Activated T-helper 17 cell treated with anti-CD3 and anti-CD28 coated beads, Interleukin-2, amount 50 U/mL, for 72 hours (primary cell): ENCODE results near the gene CDO1. TPM values are rescaled to one million over a fixed set of nuclear protein-coding genes. Genes with fewer than 3 reads are reported as not detected.
"Not testable (repeated sequence)": the region's sequence is repeated elsewhere in the genome, so short reads cannot be mapped to it uniquely, and the experiment has no call there.

Experiments
- ATAC-seq: fragments of 150-1000 bp; cut with Tn5 transposase; replicated peaks from 2 replicates; pipeline ENCODE4 v1.10.0; 2021; ENCODE audit warnings: mild to moderate bottlenecking, moderate library complexity
- H3K27ac Mint-ChIP-seq: one replicate; pipeline ENCODE4 v1.8.0; 2022; ENCODE audit warnings: mixed read lengths
- H3K27me3 Mint-ChIP-seq: one replicate; pipeline ENCODE4 v1.8.0; 2022; ENCODE audit warnings: mixed read lengths
- H3K36me3 Mint-ChIP-seq: one replicate; pipeline ENCODE4 v1.8.0; 2022; ENCODE audit warnings: low read depth, mild to moderate bottlenecking, mixed read lengths
- H3K4me1 Mint-ChIP-seq: one replicate; pipeline ENCODE4 v1.8.0; 2022; ENCODE audit warnings: mixed read lengths
- H3K4me3 Mint-ChIP-seq: one replicate; pipeline ENCODE4 v1.8.0; 2022; ENCODE audit warnings: mild to moderate bottlenecking, mixed read lengths
- H3K9me3 Mint-ChIP-seq: one replicate; pipeline ENCODE4 v1.8.0; 2022; ENCODE audit warnings: mixed read lengths
- total RNA-seq, 2 donors: library from RNA; stranded (reverse); gene quantifications; one replicate each; pipeline ENCODE4 v1.2.3, GENCODE V29; 2022

Gene CDO1
- total RNA-seq, 2 donors from 2014 or later, result not detected

DNA sequence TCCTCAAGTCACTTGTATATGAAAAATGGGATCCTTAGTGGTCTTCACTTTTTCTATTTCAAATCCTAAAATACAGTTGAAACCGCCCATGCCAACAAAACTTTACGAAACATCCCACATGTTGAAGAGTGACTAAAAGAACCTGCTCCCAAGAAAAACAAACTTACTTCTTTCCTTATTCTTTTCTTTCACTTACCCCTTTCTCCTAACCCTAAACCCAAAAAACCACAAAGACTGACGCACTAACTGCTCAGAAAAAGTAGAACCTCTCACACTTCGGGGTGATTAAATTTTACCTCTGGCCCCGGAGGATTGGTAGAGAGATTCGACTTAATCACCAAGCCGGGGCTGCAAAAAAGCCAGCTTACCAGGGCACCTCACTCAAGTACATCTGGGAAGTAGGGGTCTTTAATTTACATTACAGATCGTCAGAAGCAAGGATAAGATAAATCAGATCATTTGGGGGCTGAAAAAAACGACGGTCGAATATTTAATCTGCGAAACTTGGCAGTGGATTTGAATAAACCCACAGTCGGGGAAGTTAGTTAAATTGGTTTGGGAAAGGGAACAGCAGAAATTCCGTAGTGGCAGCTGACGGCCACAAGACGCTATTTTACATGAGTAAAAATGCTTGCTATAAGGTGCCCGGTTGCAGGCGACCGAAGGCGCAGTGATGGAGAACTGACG is 1.3 kb downstream of the CDO1 start:
- Mint-ChIP-seq H3K4me1 (peaks cover 5% of the 10 kb centered on the region), H3K27me3 (peaks cover 62% of the 10 kb centered on the region), H3K4me3 (peak overlapping the region; percentile 32), H3K36me3 (no peaks in the 10 kb centered on the region), H3K27ac (no peak overlapping the region), H3K9me3 (no peaks in the 10 kb centered on the region)
- no peak for ATAC-seq

DNA sequence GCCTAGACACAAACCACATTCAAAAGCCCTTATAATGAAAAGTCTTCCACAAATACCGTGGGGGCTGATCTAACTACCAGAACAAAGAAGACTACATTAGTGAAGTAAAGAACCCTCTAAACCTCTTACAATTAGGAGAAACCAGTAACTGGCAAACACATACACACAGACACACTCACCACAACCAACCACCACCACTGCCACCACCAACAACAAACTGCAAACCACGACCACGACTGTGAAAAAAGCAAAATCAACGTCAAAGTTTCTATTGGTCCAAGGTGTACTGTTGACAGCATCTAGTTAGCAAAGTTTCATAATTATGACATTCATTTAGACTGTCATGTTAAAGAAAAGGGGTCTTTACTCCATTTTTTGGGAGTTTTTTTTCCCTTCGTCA is 2.7 kb downstream of the CDO1 start:
- peaks cover 5% of the 10 kb centered on the region for H3K4me1 Mint-ChIP-seq
- H3K4me3 Mint-ChIP-seq, result no peak overlapping the region
- H3K36me3 Mint-ChIP-seq, result no peaks in the 10 kb centered on the region
- no peak overlapping the region for H3K27ac Mint-ChIP-seq
- no peak for ATAC-seq
- no peaks in the 10 kb centered on the region for H3K9me3 Mint-ChIP-seq
- H3K27me3 Mint-ChIP-seq, result peaks cover 58% of the 10 kb centered on the region

- H3K4me1 Mint-ChIP-seq, result peaks cover 7% of the 10 kb centered on the region
- H3K9me3 Mint-ChIP-seq, result no peaks in the 10 kb centered on the region
- H3K27me3 Mint-ChIP-seq, result peaks cover 47% of the 10 kb centered on the region
- ATAC-seq, result no peak
- H3K4me3 Mint-ChIP-seq, result no peak overlapping the region
- no peaks in the 10 kb centered on the region for H3K36me3 Mint-ChIP-seq
- no peak overlapping the region for H3K27ac Mint-ChIP-seq
Observed at GRCh38 chr5:115812372-115812771, 4.1 kb downstream of the CDO1 start.

DNA sequence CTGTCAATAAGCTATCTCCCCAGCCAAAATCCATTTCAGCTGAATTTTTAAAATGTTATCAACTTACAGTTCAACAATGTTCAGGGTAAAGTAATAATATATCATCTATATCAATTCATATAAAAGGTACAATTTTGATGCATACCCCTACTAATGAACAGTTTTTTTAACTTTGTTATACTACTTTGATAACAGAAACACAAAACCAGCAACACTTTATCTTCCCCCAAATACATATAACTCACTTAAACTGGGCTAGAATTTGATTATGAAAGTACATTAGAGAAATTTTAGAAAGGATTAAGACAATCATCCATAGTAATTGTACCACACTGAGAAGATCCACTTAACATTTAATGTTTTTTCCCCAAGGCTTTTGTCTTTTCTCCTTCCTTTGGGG is 5.1 kb downstream of the CDO1 start:
- H3K4me3 Mint-ChIP-seq, result no peak overlapping the region
- no peaks in the 10 kb centered on the region for H3K36me3 Mint-ChIP-seq
- no peak overlapping the region for H3K27ac Mint-ChIP-seq
- H3K4me1 Mint-ChIP-seq, result peaks cover 9% of the 10 kb centered on the region
- peaks cover 44% of the 10 kb centered on the region for H3K27me3 Mint-ChIP-seq
- no peak for ATAC-seq
- H3K9me3 Mint-ChIP-seq, result no peaks in the 10 kb centered on the region

GRCh38 chr5:115810761-115811160 is 5.7 kb downstream of the CDO1 start:
- H3K27ac Mint-ChIP-seq, result no peak overlapping the region
- no peak overlapping the region for H3K4me3 Mint-ChIP-seq
- no peaks in the 10 kb centered on the region for H3K36me3 Mint-ChIP-seq
- peaks cover 40% of the 10 kb centered on the region for H3K27me3 Mint-ChIP-seq
- ATAC-seq, result no peak
- peaks cover 9% of the 10 kb centered on the region for H3K4me1 Mint-ChIP-seq
- no peaks in the 10 kb centered on the region for H3K9me3 Mint-ChIP-seq

- Mint-ChIP-seq H3K36me3 (no peaks in the 10 kb centered on the region), H3K27me3 (peaks cover 34% of the 10 kb centered on the region), H3K4me3 (no peak overlapping the region), H3K9me3 (no peaks in the 10 kb centered on the region), H3K4me1 (peaks cover 4% of the 10 kb centered on the region), H3K27ac (no peak overlapping the region)
- peak; percentile 37 for ATAC-seq
Observed at GRCh38 chr5:115809946-115810345, 6.5 kb downstream of the CDO1 start.

DNA sequence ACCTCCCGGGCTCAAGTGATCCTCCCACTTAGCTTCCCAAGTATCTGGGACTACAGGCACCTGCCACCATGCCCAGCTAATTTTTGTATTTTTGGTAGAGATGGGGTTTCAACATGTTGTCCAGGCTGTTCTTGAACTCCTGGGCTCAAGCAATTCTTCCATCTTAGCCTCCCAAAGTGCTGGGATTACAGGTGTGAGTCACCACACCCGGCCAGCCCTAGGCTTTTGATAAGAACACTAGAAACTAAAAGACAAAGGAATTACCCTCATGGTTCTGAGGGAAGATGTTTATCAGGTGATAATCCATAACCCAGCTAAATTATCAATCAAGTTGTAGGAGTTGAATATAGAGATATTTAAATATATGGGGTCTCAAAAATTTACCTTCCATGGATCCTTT is 8.4 kb downstream of the CDO1 start:
- H3K27me3 Mint-ChIP-seq, result peaks cover 18% of the 10 kb centered on the region
- H3K9me3 Mint-ChIP-seq, H3K27ac Mint-ChIP-seq, H3K4me3 Mint-ChIP-seq, ATAC-seq, H3K4me1 Mint-ChIP-seq, H3K36me3 Mint-ChIP-seq: not testable (repeated sequence)

DNA sequence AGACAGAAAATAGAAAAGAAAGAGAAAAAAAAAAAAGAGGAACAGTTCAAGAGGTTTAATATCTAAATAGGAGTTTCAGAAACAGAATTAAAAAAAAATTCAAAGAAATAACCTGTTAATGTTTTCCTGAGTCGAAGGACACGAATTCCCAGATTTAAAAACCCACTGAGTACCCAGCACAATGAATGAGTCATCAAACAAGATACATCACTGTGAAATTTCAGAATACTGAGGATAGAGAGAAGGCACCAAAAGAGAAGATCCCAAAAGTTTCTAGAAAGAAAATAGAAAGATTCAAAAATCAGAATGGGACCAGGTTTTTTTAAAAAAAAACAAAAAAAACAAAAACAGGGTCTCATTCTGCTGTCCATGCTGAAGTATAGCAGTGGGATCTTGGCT is 8.8 kb downstream of the CDO1 start:
- no peak overlapping the region for H3K27ac Mint-ChIP-seq

GRCh38 chr5:115806986-115807653 is 9.3 kb downstream of the CDO1 start:
- Mint-ChIP-seq H3K4me1 (peaks cover 4% of the 10 kb centered on the region), H3K9me3 (no peaks in the 10 kb centered on the region), H3K27ac (no peak overlapping the region), H3K27me3 (peaks cover 15% of the 10 kb centered on the region), H3K4me3 (no peak overlapping the region), H3K36me3 (no peaks in the 10 kb centered on the region)
- no peak for ATAC-seq

More for the DNA sequence above, 8.8 kb downstream of the CDO1 start:
- no peak for ATAC-seq
- Mint-ChIP-seq H3K4me3 (no peak overlapping the region), H3K36me3 (no peaks in the 10 kb centered on the region), H3K4me1 (peaks cover 4% of the 10 kb centered on the region), H3K27me3 (peaks cover 15% of the 10 kb centered on the region), H3K9me3 (no peaks in the 10 kb centered on the region)

DNA sequence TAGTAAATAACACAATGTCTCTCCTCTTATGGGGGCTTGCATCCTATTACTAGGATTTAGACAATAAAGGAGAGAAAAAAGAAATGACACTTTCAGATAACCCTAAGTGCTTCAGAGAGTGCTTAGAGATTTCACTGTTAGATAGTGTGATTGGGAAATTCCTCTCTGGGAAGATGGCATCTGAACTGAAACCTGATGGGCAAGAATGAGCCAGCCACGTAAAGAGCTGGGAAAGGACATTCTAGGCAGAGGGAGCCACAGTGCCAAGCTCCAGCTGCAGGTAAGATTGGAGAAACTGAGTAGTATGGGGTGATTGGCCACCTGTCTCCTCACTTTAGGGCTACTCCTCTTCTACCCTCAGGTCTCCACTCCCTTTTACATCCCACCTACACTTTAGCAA is 14.5 kb downstream of the CDO1 start:
- Mint-ChIP-seq H3K27ac (no peak overlapping the region), H3K4me1 (no peaks in the 10 kb centered on the region), H3K4me3 (no peak overlapping the region), H3K36me3 (no peaks in the 10 kb centered on the region), H3K27me3 (no peaks in the 10 kb centered on the region), H3K9me3 (no peaks in the 10 kb centered on the region)
- no peak for ATAC-seq

DNA sequence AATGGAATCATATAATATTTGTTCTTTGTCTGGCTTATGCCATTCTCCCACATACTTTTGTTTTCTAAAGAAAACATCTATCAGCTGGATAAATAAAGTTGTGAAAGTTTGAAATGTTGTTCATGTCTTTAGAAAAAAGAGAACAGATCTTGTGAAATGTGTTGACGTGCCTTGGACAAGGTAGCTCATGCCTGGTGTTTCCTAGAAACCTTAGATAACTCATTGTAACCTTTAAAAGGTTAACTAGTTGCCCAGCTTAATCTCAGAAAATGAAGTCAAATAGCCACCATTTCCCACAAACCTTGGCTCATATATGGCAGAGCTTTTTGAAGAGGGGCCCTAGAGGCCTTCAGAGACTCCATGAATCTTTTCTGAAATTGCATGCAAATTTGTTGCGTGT is 15.3 kb downstream of the CDO1 start:
- Mint-ChIP-seq H3K9me3 (no peaks in the 10 kb centered on the region), H3K4me1 (no peaks in the 10 kb centered on the region), H3K36me3 (no peaks in the 10 kb centered on the region), H3K27me3 (peaks cover 4% of the 10 kb centered on the region), H3K27ac (no peak overlapping the region), H3K4me3 (no peak overlapping the region)
- ATAC-seq, result no peak

DNA sequence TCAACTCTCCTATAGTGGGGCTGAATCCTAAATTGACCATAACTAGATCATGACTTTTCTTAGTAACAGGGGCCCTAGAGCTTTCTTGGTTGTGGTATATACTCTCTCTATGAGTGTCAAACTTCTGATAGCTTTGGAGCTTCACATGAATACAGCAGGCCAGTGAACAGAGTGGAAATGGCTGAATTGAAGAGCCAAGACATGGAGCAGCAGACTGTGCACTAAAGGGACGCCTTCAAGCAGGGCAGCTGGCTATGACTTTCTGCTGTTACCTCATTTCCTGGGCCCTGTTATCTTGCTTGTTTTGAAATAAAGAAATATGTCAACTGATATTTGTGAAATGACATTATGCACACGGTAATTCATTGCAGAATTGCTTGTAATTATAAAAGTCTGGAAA is 16.4 kb downstream of the CDO1 start:
- ATAC-seq, result peak; percentile 2
- Mint-ChIP-seq H3K36me3 (no peaks in the 10 kb centered on the region), H3K4me1 (no peaks in the 10 kb centered on the region), H3K4me3 (no peak overlapping the region), H3K9me3 (no peaks in the 10 kb centered on the region), H3K27me3 (peaks cover 4% of the 10 kb centered on the region), H3K27ac (no peak overlapping the region)

DNA sequence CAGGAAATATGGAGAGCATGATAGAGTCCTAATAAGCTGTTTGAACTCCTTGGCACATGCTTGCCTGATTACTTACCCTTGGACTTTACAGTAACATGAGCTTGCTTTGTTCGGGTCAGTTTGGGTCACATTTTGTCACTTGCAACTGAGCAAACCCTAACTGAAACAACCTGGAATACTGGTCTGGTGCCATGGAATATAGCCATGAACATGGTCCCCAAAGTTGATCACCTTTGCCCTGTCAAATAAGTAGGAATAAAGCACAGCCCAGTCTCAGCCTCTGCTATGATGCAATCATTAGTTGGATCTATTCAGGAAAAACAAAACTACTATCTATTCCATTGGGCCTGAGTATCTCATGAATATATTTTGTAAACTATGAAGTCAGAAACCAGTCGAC is 18.2 kb downstream of the CDO1 start:
- H3K27me3 Mint-ChIP-seq, result peaks cover 4% of the 10 kb centered on the region
- no peaks in the 10 kb centered on the region for H3K4me1 Mint-ChIP-seq
- no peak overlapping the region for H3K4me3 Mint-ChIP-seq
- no peaks in the 10 kb centered on the region for H3K36me3 Mint-ChIP-seq
- H3K27ac Mint-ChIP-seq, result no peak overlapping the region
- no peaks in the 10 kb centered on the region for H3K9me3 Mint-ChIP-seq
- no peak for ATAC-seq

DNA sequence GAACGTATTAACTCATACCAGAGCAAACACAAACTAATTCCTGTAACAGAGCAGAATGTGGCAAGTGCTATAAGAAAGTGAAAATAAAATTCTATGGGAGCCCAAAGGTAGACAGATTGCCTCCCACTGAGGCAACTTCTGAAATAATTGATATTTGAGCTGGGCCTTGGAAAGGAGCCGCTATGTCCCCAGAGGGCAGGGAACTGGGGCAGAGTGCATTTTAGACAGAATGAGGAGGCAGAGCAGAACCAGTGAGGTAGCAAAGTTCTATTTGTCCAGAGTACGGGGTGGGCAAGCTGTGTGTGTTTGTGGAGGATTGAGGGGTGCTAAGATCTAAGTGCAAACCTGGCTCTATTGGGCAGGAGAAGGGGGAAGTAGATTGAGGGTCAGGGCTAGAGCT is 19.8 kb downstream of the CDO1 start:
- H3K9me3 Mint-ChIP-seq, result no peaks in the 10 kb centered on the region
- no peaks in the 10 kb centered on the region for H3K36me3 Mint-ChIP-seq
- H3K4me3 Mint-ChIP-seq, result no peak overlapping the region
- no peaks in the 10 kb centered on the region for H3K4me1 Mint-ChIP-seq
- H3K27ac Mint-ChIP-seq, result no peak overlapping the region
- no peak for ATAC-seq
- H3K27me3 Mint-ChIP-seq, result peaks cover 13% of the 10 kb centered on the region

DNA sequence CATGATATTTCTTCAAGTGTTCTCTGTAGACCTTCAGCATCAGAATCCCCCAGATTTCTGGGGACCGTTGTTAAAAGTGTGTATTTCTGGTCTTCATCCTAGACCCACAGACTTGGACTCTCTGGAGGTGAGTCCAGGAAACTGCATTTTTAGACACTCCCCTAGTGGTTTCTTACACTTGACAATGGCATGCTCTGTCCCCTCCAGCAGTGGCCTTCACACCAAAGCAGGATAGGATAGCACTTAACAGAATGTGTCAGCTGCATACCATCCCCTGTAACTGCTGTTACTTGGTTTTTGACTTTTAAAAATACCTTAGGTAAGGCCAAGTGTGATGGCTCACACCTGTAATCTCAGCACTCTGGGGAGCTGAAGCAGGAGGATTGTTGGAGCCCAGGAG is 20.8 kb downstream of the CDO1 start:
- Mint-ChIP-seq H3K27ac (no peak overlapping the region), H3K9me3 (no peaks in the 10 kb centered on the region), H3K27me3 (peaks cover 20% of the 10 kb centered on the region), H3K36me3 (no peaks in the 10 kb centered on the region), H3K4me3 (no peak overlapping the region), H3K4me1 (no peaks in the 10 kb centered on the region)
- no peak for ATAC-seq
